H1 (cell line): ENCODE measurements around the gene AP2B1. TPM values are rescaled to one million over a fixed set of nuclear protein-coding genes. Genes with fewer than 3 reads are reported as not detected.

ENCODE experiments used
- BRCA1 ChIP-seq: IDR thresholded peaks from 2 replicates; pipeline ENCODE4 v1.6.1; 2012; ENCODE audit warnings: low read depth, low read length, improper control_type of control experiment
- polyA plus RNA-seq, 7 experiments: library from polyadenylated mRNA; depleted of rRNA in 3 of 7; stranded (reverse) in 5 of 7; unstranded in 2 of 7; fragments of >200 nt in 5 of 7; fragments of 200-250 nt in 2 of 7; gene quantifications; 1 replicate in 5 of 7; 2 replicates in 1 of 7; 4 replicates in 1 of 7; pipeline versions ENCODE4 v1.2.1 to v1.2.3, GENCODE V29; 2011 to 2013; ENCODE audit warnings: missing spikeins in 2 of 7, mixed read lengths in 2 of 7
- total RNA-seq: library from RNA; stranded (reverse); fragmentation: NEBNext Ultra II Directional; extraction: Animal tissue kit (Norgen Biotek cat#: 25700); gene quantifications from 2 replicates; pipeline ENCODE4 v1.2.1, GENCODE V29; 2021

Gene AP2B1
- total and polyA plus RNA-seq, 2 of the 8 experiments (the other 6 are each of a cell fraction or from before 2014, with no cell fraction given) = 95.5 to 199 TPM

- TF ChIP-seq BRCA1 = no peak
These were observed 161.3 kb downstream of the AP2B1 start (continued) for GRCh38 chr17:35748341-35748841.
